GM12892 (cell line): ENCODE measurements around the gene KRTAP4-2. TPM values are rescaled to one million over a fixed set of nuclear protein-coding genes. Genes with fewer than 3 reads are reported as not detected.
"Not testable (repeated sequence)": the region's sequence is repeated elsewhere in the genome, so short reads cannot be mapped to it uniquely, and the experiment has no call there.

Source experiments
- DNase-seq: peaks from one replicate; pipeline ENCODE4 v3.0.0; 2011; ENCODE audit not compliant: insufficient read length
- FAIRE-seq: peaks from 2 replicates; lab custom pipeline; 2011; peaks lifted over from hg19 to GRCh38; lab: Jason Lieb, UNC
- POLR2A ChIP-seq: IDR thresholded peaks from 2 replicates; pipeline ENCODE4 v1.6.1; 2011; ENCODE audit warnings: low read depth, low read length, control low read depth
- POLR2AphosphoS5 ChIP-seq: IDR thresholded peaks from 2 replicates; pipeline ENCODE4 v1.6.1; 2011; ENCODE audit warnings: low read depth, low read length, control low read depth
- TAF1 ChIP-seq: IDR thresholded peaks from 2 replicates; pipeline ENCODE4 v1.6.1; 2011; ENCODE audit warnings: low read depth, mild to moderate bottlenecking, control low read depth, low read length, borderline replicate concordance
- polyA plus RNA-seq: library from polyadenylated mRNA; unstranded; fragments of >200 nt; gene quantifications from one replicate; pipeline ENCODE4 v1.2.1, GENCODE V29; 2012; ENCODE audit warnings: missing spikeins, inconsistent platforms; ENCODE audit not compliant: missing spikeins

KRTAP4-2 gene
- not detected for polyA plus RNA-seq

- TF ChIP-seq TAF1 (no peak), POLR2A (no peak), POLR2AphosphoS5 (no peak)
- FAIRE-seq (no peak), DNase-seq (no peak)
These were observed at the start of gene KRTAP4-2 for GRCh38 chr17:41177727-41178271. TSS of gene KRTAP4-2 (minus strand) at chr17:41178221. CDS start at chr17:41178164, 57 bp downstream.

DNA sequence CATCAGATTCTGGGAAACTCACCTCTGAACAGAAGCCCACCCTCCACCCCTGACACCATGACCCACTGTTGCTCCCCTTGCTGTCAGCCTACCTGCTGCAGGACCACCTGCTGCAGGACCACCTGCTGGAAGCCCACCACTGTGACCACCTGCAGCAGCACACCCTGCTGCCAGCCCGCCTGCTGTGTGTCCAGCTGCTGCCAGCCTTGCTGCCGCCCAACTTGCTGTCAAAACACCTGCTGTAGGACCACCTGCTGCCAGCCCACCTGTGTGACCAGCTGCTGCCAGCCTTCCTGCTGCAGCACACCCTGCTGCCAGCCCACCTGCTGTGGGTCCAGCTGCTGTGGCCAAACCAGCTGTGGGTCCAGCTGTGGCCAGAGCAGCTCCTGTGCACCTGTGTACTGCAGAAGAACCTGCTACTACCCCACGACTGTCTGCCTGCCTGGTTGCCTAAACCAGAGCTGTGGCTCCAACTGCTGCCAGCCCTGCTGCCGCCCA lies 48.6 kb upstream of the KRTAP4-2 start, which contains the start of gene KRTAP9-2:
TSS of gene KRTAP9-2 (plus strand) at position 51 of the 498 bp plus-strand sequence. CDS start at position 58, 7 bp downstream.
- not testable (repeated sequence) for FAIRE-seq, DNase-seq

DNA sequence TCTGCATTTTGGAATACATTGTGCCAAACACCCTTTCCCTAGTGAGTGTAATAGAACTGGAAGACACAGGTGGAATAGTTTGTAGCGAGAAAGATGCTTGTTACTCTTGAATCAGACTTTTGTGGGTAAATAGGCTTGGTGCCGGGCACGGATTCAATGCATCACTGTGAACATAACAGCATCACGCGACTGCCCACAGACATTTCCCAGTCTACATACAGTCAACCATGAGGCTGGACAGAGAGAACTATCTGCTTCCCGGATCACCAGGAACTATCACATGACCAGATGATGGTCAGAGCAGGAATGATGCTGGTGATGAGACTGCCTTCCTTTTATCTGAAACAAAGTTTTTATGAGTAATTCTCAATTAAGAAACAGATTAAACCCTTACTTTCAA lies 48.0 kb upstream of the KRTAP4-2 start:
- no peak for FAIRE-seq
- TF ChIP-seq POLR2A (no peak), TAF1 (no peak), POLR2AphosphoS5 (no peak)
- DNase-seq: no peak

DNA sequence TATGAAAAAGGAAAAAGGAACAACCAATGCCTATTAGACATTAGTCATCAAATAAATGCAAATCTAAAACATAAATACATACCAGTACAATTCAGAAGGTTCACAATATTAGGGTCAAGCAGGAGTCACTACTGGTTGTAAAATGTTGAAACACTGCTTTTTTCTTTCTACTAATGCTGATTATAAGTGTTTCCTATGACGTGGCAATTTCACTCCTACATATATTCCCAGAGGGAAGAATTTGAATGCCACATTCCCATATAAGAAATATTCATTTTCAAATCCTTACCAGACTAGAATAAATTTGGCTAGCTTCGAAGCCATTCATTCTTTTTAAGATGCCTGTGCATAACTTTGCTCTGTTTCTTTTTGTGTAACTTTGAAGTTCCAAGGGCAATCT lies 45.8 kb upstream of the KRTAP4-2 start:
- TF ChIP-seq POLR2AphosphoS5 (no peak), TAF1 (no peak), POLR2A (no peak)
- FAIRE-seq (no peak), DNase-seq (no peak)

- TF ChIP-seq POLR2AphosphoS5 (no peak), TAF1 (no peak), POLR2A (no peak)
- FAIRE-seq: no peak
- DNase-seq: no peak
These were observed 37.7 kb upstream of the KRTAP4-2 start for GRCh38 chr17:41215681-41216080.

DNA sequence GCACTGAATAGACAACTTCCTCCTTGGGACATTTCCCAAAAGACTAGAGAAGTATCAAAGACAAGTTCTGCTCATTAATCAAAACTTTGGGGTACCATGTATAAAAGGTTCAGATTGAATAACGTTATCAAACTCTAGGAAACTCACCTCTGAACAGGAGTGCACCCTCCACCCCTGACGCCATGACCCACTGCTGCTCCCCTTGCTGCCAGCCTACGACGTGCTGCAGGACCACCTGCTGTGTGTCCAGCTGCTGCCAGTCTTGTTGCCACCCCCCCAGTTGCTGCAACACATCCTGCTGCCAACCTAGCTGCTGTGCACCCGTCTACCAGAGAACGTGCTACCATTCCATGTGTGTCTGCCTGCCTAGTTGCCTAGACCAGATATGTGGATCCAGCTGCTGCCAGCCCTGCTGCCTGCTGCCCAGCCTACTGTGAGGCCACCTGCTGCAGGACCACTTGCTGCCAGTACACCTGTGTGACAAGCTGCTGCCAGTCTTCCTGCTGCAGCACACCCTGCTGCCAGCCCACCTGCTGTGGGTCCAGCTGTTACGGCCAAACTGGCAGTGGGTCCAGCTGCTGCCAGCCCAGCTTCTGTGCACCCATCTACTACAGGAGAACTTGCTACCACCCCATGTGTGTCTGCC lies 34.6 kb upstream of the KRTAP4-2 start:
- no peak for DNase-seq
- TF ChIP-seq POLR2AphosphoS5 (no peak), TAF1 (no peak), POLR2A (no peak)
- FAIRE-seq: no peak

DNA sequence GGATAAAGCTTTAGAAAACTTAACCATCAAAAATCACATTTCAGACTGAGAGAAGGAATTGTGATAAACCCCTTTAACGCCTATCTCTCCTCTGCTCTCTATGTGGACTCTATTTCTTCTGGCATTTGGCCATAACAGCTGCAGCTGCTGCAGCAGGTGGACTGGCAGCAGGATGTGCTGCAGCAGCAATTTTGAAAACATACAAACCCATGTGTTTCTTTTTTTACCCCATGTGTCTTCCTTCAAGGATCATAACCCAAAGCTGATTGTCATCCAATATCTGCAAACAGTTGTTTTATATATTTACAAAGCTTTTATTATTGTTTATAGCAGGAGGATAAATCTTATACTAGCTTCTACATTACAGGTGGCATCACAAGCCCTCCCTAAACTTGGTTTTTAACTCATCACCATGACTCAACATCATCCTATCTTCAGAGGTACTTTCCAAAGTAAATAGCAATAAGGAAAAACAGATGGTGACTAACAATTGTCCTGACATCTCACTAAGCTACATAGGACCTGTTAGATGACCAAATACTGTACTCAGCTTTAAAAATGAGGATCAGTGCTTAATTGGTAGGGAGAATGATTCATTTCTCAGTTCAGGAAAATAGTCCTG lies 33.9 kb upstream of the KRTAP4-2 start:
- FAIRE-seq: no peak
- DNase-seq: no peak
- TF ChIP-seq POLR2A: no peak
- TF ChIP-seq POLR2AphosphoS5: no peak
- no peak for TF ChIP-seq TAF1

- DNase-seq (no peak), FAIRE-seq (no peak)
- TF ChIP-seq POLR2A (no peak), POLR2AphosphoS5 (no peak), TAF1 (no peak)
These were observed 21.5 kb upstream of the KRTAP4-2 start for GRCh38 chr17:41199421-41200078.

GRCh38 chr17:41196068-41196467 lies 18.0 kb upstream of the KRTAP4-2 start:
- no peak for DNase-seq
- TF ChIP-seq POLR2AphosphoS5: no peak
- TF ChIP-seq POLR2A: no peak
- TF ChIP-seq TAF1: no peak
- FAIRE-seq: no peak

DNA sequence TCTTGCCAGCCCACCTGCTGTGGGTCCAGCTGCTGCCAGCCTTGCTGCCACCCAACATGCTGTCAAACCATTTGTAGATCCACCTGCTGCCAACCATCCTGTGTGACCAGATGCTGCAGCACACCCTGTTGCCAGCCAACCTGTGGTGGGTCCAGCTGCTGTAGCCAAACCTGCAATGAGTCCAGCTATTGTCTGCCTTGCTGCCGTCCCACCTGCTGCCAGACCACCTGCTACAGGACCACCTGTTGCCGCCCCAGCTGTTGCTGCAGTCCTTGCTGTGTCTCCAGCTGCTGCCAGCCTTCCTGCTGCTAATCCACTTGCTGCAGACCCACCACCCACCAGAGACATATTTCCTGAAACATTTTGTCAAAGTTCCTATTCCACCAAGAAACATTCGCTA lies 12.3 kb upstream of the KRTAP4-2 start:
- DNase-seq: no peak
- no peak for FAIRE-seq
- TF ChIP-seq POLR2A (no peak), POLR2AphosphoS5 (no peak), TAF1 (no peak)

DNA sequence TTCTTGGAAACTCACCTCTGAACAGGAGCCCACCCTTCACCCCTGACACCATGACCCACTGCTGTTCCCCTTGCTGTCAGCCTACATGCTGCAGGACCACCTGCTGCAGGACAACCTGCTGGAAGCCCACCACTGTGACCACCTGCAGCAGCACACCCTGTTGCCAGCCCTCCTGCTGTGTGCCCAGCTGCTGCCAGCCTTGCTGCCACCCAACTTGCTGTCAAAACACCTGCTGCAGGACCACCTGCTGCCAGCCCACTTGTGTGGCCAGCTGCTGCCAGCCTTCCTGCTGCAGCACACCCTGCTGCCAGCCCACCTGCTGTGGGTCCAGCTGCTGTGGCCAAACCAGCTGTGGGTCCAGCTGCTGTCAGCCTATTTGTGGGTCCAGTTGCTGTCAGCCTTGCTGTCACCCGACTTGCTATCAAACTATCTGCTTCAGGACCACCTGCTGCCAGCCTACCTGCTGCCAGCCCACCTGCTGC lies 11.9 kb upstream of the KRTAP4-2 start, which contains the start of gene KRTAP9-1:
TSS of gene KRTAP9-1 (plus strand) at position 51 of the 482 bp plus-strand sequence. CDS start at position 51, 0 bp downstream.
- not testable (repeated sequence) for DNase-seq, FAIRE-seq
